Measurements from ENCODE around the gene ABTB2. TPM values are rescaled to one million over a fixed set of nuclear protein-coding genes. Genes with fewer than 3 reads are reported as not detected.

Gene ABTB2
- total RNA-seq, 1 experiment from 2014 or later = not detected

- Histone ChIP-seq H3K4me1 (ENCODE audit: low read length) (no peaks in the 10 kb centered on the region), H3K79me2 (ENCODE audit: low read length) (no peaks in the 10 kb centered on the region), H3K4me2 (ENCODE audit: low read depth, low read length, poor library complexity, severe bottlenecking) (no peak overlapping the region), H3K36me3 (ENCODE audit: insufficient read depth, low read length) (no peaks in the 10 kb centered on the region), H2AFZ (ENCODE audit: low read length) (no peak overlapping the region), H3K9ac (ENCODE audit: low read length) (no peak overlapping the region), H3K27me3 (ENCODE audit: low read length) (no peaks in the 10 kb centered on the region), H3K27ac (ENCODE audit: low read length) (no peak overlapping the region), H3K4me3 (ENCODE audit: low read length) (no peak overlapping the region), H4K20me1 (ENCODE audit: insufficient read depth, low read depth, low read length) (no peaks in the 10 kb centered on the region), H3K9me3 (ENCODE audit: low read length) (no peaks in the 10 kb centered on the region), H3K9me2 (replicated peaks; ENCODE audit: insufficient read depth, low read length) (no peaks in the 10 kb centered on the region)
- no peak for DNase-seq
Measured at GRCh38 chr11:34305193-34305592, 52.6 kb downstream of the ABTB2 start.

DNA sequence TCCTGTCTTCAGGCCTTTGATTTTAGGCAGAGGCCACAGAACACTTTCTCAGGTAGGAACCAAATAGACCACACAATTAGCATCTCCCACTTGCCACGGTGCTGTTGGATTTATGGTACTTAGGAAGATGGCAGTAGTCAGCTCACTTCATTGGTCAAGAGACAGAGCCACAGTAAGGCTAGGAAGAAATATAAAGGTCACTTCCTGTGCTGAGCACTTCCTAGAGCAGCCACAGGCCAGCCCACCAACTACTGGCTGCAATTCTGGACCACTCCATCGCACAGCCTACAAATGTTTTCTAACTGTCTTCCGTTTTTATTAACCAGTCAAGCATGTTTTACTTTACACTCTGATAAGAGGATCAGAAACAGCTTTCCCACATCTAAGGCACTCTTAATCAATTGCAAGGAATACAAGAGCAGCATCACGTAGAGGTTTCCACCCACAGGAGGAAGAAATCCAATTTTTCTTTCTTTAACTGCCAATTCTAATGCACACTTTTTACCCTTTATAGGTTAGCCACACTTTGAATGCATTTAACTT is 54.7 kb downstream of the ABTB2 start:
- Histone ChIP-seq H3K9me3 (ENCODE audit: low read length) (no peaks in the 10 kb centered on the region), H3K27ac (ENCODE audit: low read length) (no peak overlapping the region), H3K36me3 (ENCODE audit: insufficient read depth, low read length) (no peaks in the 10 kb centered on the region), H3K27me3 (ENCODE audit: low read length) (no peaks in the 10 kb centered on the region), H4K20me1 (ENCODE audit: insufficient read depth, low read depth, low read length) (no peaks in the 10 kb centered on the region), H3K79me2 (ENCODE audit: low read length) (no peaks in the 10 kb centered on the region), H3K4me2 (ENCODE audit: low read depth, low read length, poor library complexity, severe bottlenecking) (no peak overlapping the region), H2AFZ (ENCODE audit: low read length) (no peak overlapping the region), H3K4me3 (ENCODE audit: low read length) (no peak overlapping the region), H3K9ac (ENCODE audit: low read length) (no peak overlapping the region), H3K4me1 (ENCODE audit: low read length) (no peaks in the 10 kb centered on the region), H3K9me2 (replicated peaks; ENCODE audit: insufficient read depth, low read length) (no peaks in the 10 kb centered on the region)
- DNase-seq = no peak

DNA sequence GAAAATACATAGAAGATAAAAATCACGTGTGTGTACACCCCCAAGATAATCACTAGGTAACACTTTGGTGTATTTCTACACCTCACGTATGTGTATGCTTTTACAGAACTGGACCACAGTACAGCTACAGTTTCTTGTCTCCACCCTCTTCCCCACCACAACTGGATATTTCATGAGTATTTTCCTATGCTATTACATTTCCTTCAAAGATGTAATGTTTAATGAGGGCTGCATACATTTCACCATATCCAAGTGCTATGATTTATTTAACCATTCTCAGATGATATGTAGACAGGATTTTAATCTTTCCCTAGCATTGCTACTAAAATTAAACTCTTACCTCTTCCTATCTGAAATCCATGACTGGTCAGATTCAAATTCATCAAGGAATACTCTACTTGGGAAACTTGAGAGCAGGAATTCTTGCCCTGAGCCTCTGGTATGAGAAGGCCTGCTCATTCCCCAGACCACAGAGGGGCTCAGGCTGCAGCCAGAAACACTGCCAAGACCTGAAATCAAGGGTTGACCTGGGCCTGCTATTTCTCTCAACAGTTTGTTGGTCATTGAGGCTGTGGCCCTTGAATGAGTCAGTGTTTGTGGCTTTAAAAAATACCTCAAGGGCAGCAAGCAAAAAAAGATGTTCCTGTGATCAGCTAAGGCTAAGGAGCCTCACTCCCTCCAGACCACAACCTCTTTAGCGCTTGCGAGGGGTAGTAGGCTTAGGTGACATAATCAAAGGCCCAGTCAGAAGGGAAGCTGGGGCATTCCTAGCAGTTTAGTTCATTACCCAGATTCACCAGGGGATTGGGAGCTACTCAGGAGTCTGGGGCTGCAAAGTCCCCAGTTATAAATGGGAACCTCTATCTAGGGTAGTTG is 55.5 kb downstream of the ABTB2 start:
- H3K79me2 ChIP-seq (ENCODE audit: low read length) = no peaks in the 10 kb centered on the region

DNA sequence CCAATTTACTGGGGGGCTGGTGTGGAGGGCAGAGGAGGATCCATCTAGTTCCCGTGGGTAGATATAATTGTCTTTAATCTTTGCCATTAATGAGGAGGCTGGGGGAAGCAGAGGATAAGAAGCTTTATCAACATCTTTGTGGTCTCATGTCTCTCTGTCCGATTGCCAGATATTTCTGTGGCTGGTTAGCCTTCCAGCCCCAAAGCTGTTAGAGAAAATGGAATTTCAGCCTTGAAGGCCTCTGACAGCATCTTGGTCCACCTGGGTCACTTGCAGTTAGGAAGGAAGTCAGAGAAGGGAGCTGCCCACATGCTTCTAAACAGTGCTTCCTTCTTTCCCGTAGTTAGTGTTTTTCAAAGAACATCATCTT is 56.9 kb downstream of the ABTB2 start:
- Histone ChIP-seq H3K9me3 (ENCODE audit: low read length) (no peaks in the 10 kb centered on the region), H4K20me1 (ENCODE audit: insufficient read depth, low read depth, low read length) (no peaks in the 10 kb centered on the region), H3K27ac (ENCODE audit: low read length) (no peak overlapping the region), H3K4me2 (ENCODE audit: low read depth, low read length, poor library complexity, severe bottlenecking) (no peak overlapping the region), H3K27me3 (ENCODE audit: low read length) (no peaks in the 10 kb centered on the region), H3K79me2 (ENCODE audit: low read length) (no peaks in the 10 kb centered on the region), H3K9me2 (replicated peaks; ENCODE audit: insufficient read depth, low read length) (no peaks in the 10 kb centered on the region), H3K9ac (ENCODE audit: low read length) (no peak overlapping the region), H3K4me1 (ENCODE audit: low read length) (no peaks in the 10 kb centered on the region), H2AFZ (ENCODE audit: low read length) (no peak overlapping the region), H3K36me3 (ENCODE audit: insufficient read depth, low read length) (no peaks in the 10 kb centered on the region), H3K4me3 (ENCODE audit: low read length) (no peak overlapping the region)
- no peak for DNase-seq

More for the DNA sequence above, 55.5 kb downstream of the ABTB2 start:
- Histone ChIP-seq H3K4me2 (ENCODE audit: low read depth, low read length, poor library complexity, severe bottlenecking) (no peak overlapping the region), H3K9me2 (replicated peaks; ENCODE audit: insufficient read depth, low read length) (no peaks in the 10 kb centered on the region), H3K36me3 (ENCODE audit: insufficient read depth, low read length) (no peaks in the 10 kb centered on the region), H4K20me1 (ENCODE audit: insufficient read depth, low read depth, low read length) (no peaks in the 10 kb centered on the region), H3K27ac (ENCODE audit: low read length) (no peak overlapping the region), H2AFZ (ENCODE audit: low read length) (no peak overlapping the region), H3K27me3 (ENCODE audit: low read length) (no peaks in the 10 kb centered on the region), H3K9me3 (ENCODE audit: low read length) (no peaks in the 10 kb centered on the region), H3K4me3 (ENCODE audit: low read length) (no peak overlapping the region), H3K4me1 (ENCODE audit: low read length) (no peaks in the 10 kb centered on the region), H3K9ac (ENCODE audit: low read length) (no peak overlapping the region)
- DNase-seq = no peak

DNA sequence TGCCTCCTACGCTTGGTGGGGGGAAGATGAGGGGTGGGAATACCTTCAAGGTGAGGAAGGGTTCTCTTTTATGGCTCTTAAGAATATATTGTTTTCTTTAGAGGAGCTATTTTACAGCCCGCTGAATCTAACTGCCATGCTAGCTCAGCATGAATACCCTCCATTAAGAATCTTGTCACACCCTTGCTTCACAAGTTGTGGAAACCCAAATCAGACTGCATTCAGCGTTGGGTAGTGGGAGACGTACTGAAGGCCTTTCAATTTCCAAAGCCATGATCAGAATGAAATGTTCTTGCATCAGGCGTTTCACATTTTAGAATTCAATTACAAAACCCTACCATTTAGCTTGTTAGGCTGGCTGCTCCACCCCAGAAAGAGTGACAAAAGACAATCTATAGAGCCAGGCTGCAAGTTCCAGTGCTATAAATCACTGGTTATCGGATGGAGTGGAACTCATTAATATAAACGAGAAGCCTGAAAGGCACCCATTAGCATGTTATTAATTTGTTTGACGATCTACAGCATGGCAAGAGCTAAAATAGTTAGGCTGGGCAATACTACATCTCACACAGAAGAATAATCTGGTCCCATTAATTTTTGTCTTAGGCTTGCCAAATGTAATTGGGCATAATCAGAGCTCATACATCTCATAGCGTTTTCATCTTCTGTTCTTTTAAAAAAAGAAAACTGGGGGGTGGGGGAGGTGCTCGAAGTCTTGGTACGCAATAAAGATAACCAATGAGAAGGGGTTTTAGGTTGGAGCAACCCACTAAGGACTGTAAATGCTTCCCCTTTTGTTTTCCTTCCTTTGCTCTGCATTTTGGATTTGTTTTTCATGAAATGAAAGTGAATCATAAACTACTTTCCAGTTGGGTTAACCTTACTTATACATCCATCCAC is 57.5 kb downstream of the ABTB2 start:
- Histone ChIP-seq H3K4me3 (ENCODE audit: low read length) (no peak overlapping the region), H3K9me3 (ENCODE audit: low read length) (no peaks in the 10 kb centered on the region), H3K36me3 (ENCODE audit: insufficient read depth, low read length) (no peaks in the 10 kb centered on the region), H3K9ac (ENCODE audit: low read length) (no peak overlapping the region), H3K27ac (ENCODE audit: low read length) (no peak overlapping the region), H3K27me3 (ENCODE audit: low read length) (no peaks in the 10 kb centered on the region), H4K20me1 (ENCODE audit: insufficient read depth, low read depth, low read length) (no peaks in the 10 kb centered on the region), H3K9me2 (replicated peaks; ENCODE audit: insufficient read depth, low read length) (no peaks in the 10 kb centered on the region), H2AFZ (ENCODE audit: low read length) (no peak overlapping the region), H3K4me1 (ENCODE audit: low read length) (no peaks in the 10 kb centered on the region), H3K4me2 (ENCODE audit: low read depth, low read length, poor library complexity, severe bottlenecking) (no peak overlapping the region), H3K79me2 (ENCODE audit: low read length) (no peaks in the 10 kb centered on the region)
- no peak for DNase-seq

DNA sequence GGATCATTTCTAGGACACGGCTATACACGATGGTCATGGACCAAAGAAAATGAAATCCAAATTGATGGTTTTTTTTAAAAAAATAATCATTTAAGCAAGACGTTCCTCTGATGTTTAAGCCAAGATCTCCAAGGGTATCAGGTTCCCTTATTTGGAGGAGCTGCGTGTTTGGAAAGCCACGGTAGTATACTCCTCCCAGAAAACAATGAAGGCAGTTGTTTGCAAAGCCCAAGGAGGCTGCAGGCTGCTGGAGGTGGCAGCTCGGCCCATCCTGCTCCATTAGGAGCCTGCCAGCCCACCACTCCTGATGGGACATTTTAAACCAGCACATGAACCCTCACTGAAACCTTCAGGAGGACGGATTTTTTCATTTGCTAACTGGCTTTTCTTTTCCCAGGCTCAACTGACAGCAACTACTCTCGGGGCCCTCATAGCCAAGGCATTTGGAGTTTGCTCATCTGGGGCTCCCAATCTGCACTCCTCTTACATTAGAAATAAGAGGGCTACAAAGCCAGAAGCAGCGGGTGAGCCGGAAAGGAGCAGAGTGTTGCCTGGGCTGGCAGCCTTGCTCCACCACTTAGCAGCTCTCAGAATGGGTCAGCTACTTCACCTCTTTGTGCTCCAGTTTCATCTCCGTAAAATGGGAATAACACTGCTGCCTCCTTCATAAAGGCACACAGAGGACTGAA is 58.4 kb downstream of the ABTB2 start:
- no peak overlapping the region for H2AFZ ChIP-seq (ENCODE audit: low read length)
- no peaks in the 10 kb centered on the region for H3K79me2 ChIP-seq (ENCODE audit: low read length)
- no peaks in the 10 kb centered on the region for H3K9me2 ChIP-seq (replicated peaks; ENCODE audit: insufficient read depth, low read length)
- no peaks in the 10 kb centered on the region for H3K4me1 ChIP-seq (ENCODE audit: low read length)
- H3K27me3 ChIP-seq (ENCODE audit: low read length) = no peaks in the 10 kb centered on the region
- no peak overlapping the region for H3K27ac ChIP-seq (ENCODE audit: low read length)
- H3K4me2 ChIP-seq (ENCODE audit: low read depth, low read length, poor library complexity, severe bottlenecking) = no peak overlapping the region
- H3K9me3 ChIP-seq (ENCODE audit: low read length) = no peaks in the 10 kb centered on the region
- no peak for DNase-seq
- H3K9ac ChIP-seq (ENCODE audit: low read length) = no peak overlapping the region
- no peaks in the 10 kb centered on the region for H4K20me1 ChIP-seq (ENCODE audit: insufficient read depth, low read depth, low read length)
- no peaks in the 10 kb centered on the region for H3K36me3 ChIP-seq (ENCODE audit: insufficient read depth, low read length)
- no peak overlapping the region for H3K4me3 ChIP-seq (ENCODE audit: low read length)

- Histone ChIP-seq H3K9me3 (ENCODE audit: low read length) (no peaks in the 10 kb centered on the region), H3K79me2 (ENCODE audit: low read length) (no peaks in the 10 kb centered on the region)
Measured at GRCh38 chr11:34298871-34299270, 58.9 kb downstream of the ABTB2 start.

More at GRCh38 chr11:34298871-34299270, 58.9 kb downstream of the ABTB2 start:
- no peak for DNase-seq
- no peak overlapping the region for H3K4me2 ChIP-seq (ENCODE audit: low read depth, low read length, poor library complexity, severe bottlenecking)
- H3K4me3 ChIP-seq (ENCODE audit: low read length) = no peak overlapping the region
- no peaks in the 10 kb centered on the region for H4K20me1 ChIP-seq (ENCODE audit: insufficient read depth, low read depth, low read length)
- no peaks in the 10 kb centered on the region for H3K9me2 ChIP-seq (replicated peaks; ENCODE audit: insufficient read depth, low read length)
- no peak overlapping the region for H3K9ac ChIP-seq (ENCODE audit: low read length)
- H3K36me3 ChIP-seq (ENCODE audit: insufficient read depth, low read length) = no peaks in the 10 kb centered on the region
- no peaks in the 10 kb centered on the region for H3K27me3 ChIP-seq (ENCODE audit: low read length)
- H2AFZ ChIP-seq (ENCODE audit: low read length) = no peak overlapping the region
- H3K27ac ChIP-seq (ENCODE audit: low read length) = no peak overlapping the region
- no peaks in the 10 kb centered on the region for H3K4me1 ChIP-seq (ENCODE audit: low read length)
